ENCODE results near the gene MSI2. TPM values are rescaled to one million over a fixed set of nuclear protein-coding genes. Genes with fewer than 3 reads are reported as not detected.

MSI2 gene
- total RNA-seq, 2 experiments from 2014 or later, result 87.6 to 96.0 TPM

DNA sequence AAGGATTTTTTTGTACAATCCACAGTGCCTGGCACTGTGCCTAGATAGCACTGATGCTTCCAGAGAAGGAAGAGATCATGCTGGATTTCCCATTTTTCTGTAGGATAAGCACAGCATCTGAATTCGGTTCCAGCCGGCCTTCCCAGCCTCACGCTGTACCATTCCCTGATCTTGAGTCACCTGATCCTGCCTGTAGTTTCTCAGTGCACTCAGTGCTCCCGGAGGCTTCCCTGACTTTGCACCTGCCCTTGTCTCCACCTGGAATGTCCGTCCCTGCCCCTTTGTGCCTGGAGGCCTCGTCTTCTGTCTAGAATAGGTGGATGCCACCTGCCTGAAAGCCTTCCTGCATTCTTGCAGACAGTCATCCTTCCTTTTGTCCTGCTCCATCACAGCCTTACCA is 308.9 kb downstream of the MSI2 start:
- peak overlapping the region; percentile 23 for H3K27ac Mint-ChIP-seq

DNA sequence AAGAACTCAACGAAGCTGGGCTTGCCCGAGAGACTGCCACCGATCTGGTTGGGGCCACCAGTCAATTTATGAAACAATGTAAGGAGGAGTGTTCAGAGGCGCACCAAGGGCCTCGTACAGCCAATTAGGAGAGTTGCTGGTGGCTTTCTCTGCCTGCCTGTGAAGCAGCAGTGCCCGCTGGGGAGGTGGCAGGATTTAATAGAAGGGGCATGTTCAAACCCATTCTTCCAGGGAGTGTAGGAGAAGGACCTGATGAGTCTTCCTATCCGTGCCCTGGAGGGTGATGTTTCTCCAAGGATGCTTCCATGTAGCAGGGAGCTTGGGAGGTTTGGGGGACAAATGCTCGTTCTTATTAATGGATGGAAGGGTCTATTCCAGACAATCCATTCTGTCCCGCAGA is 310.4 kb downstream of the MSI2 start:
- Mint-ChIP-seq H3K4me1 (no peaks in the 10 kb centered on the region), H3K27me3 (no peaks in the 10 kb centered on the region), H3K27ac (no peak overlapping the region), H3K36me3 (ENCODE audit: low read depth) (no peaks in the 10 kb centered on the region), H3K9me3 (no peaks in the 10 kb centered on the region), H3K4me3 (no peak overlapping the region)
- ChIA-PET CTCF (interaction anchor here (0.6 kb wide), 1 partner anchor 447 kb away, joined by 3 read pairs; no protein-coding TSS in a partner anchor), POLR2A (no interaction called here)
- no peak for DNase-seq

More for the DNA sequence above, 308.9 kb downstream of the MSI2 start:
- DNase-seq, result no peak
- Mint-ChIP-seq H3K4me3 (no peak overlapping the region), H3K27me3 (no peaks in the 10 kb centered on the region), H3K36me3 (ENCODE audit: low read depth) (no peaks in the 10 kb centered on the region), H3K9me3 (no peaks in the 10 kb centered on the region), H3K4me1 (peaks cover 5% of the 10 kb centered on the region)
- ChIA-PET POLR2A (no interaction called here), CTCF (no interaction called here)

DNA sequence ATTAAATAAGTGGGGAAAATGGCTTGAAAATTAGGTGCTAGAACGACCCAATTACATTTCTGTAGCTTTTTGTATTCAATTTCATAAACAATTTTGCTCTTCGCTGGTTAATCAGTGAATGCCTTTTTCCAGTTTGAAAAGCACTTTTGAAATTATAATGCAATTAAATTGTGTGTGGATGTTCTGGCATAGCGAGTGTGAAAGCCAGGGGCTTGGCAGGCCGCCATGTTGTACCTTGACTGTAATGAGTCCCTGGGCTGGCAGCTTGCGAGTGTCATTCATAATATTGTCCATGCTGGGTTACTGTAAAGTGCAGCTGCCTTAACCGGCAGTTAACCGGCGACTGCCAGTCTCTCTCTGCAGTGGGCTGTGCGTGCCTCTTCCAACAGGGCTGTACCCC is 310.9 kb downstream of the MSI2 start:
- H3K27ac Mint-ChIP-seq, result no peak overlapping the region
- DNase-seq, result no peak
- H3K36me3 Mint-ChIP-seq (ENCODE audit: low read depth), result no peaks in the 10 kb centered on the region
- no peaks in the 10 kb centered on the region for H3K27me3 Mint-ChIP-seq
- no peaks in the 10 kb centered on the region for H3K9me3 Mint-ChIP-seq
- POLR2A ChIA-PET, result no interaction called here
- no peaks in the 10 kb centered on the region for H3K4me1 Mint-ChIP-seq
- no peak overlapping the region for H3K4me3 Mint-ChIP-seq
- CTCF ChIA-PET, result interaction anchor here (0.5 kb wide), 1 partner anchor 224 kb away, joined by 5 read pairs; no protein-coding TSS in a partner anchor

DNA sequence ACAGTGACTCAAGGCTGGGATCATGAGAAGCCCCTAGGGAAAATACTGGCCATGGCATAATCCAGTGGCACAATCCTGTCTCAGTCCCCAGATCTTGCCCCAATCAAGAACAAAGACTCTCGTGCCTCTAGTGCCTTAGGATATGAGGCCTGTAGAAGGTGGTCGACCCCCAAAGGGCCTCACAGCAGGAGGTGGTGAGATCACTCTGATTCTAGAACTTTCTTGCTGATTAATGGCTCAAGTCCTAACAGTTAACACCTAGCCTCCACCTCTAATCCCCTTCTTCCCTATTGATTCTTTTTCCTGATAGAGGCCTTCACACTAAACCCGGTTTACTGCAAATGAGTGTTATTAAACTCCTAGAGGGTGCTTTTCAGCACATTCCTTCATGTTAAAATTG is 312.0 kb downstream of the MSI2 start:
- H3K27ac Mint-ChIP-seq, result no peak overlapping the region
- no peaks in the 10 kb centered on the region for H3K4me1 Mint-ChIP-seq
- CTCF ChIA-PET, result interaction anchor here (1.6 kb wide), 1 partner anchor 15 kb away, joined by 4 read pairs; no protein-coding TSS in a partner anchor
- no peak for DNase-seq
- H3K27me3 Mint-ChIP-seq, result no peaks in the 10 kb centered on the region
- no peaks in the 10 kb centered on the region for H3K9me3 Mint-ChIP-seq
- no peak overlapping the region for H3K4me3 Mint-ChIP-seq
- POLR2A ChIA-PET, result no interaction called here
- H3K36me3 Mint-ChIP-seq (ENCODE audit: low read depth), result no peaks in the 10 kb centered on the region

DNA sequence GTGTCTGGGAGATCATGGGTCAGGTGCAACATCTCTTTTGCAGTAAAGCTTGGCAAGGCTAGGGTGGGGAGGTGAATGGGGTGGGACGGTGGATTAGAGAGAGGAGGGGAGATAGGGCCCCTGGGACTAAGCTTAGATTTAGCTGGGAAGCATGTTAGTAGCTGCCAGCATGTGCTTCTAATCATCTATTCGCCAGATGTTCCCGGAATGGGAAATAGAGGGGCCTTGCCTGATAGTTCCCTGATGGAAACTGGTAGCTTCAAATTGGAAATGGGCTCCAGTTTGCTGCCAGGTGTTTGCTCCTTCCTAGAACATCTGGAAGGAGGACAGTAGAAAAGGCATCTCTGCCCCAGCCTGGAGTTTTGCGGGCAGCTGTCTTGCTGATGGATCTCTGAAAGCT is 312.7 kb downstream of the MSI2 start:
- ChIA-PET CTCF (interaction anchor here (1.6 kb wide), 1 partner anchor 15 kb away, joined by 4 read pairs; no protein-coding TSS in a partner anchor), POLR2A (no interaction called here)
- Mint-ChIP-seq H3K36me3 (ENCODE audit: low read depth) (no peaks in the 10 kb centered on the region), H3K4me1 (no peaks in the 10 kb centered on the region), H3K27ac (no peak overlapping the region), H3K27me3 (no peaks in the 10 kb centered on the region), H3K4me3 (no peak overlapping the region), H3K9me3 (no peaks in the 10 kb centered on the region)
- no peak for DNase-seq

DNA sequence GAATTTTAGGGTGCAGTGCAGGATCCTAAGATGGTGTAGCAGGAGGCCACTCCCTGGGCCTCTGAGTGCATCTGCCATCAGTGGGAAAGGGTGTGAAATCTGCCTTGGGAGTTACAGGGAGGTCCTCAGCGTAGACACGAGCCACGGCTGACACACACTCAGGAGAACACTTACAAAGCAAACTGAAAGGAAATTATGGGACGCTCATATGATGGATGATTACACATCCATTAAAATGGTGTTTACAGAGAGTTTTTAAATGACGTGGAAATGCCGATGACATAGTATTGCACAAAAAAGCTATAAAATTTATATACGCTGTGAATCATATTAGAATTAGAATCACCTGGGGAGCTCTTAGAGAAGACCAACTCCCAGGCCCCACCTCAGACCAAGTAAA is 313.5 kb downstream of the MSI2 start:
- DNase-seq, result no peak
- CTCF ChIA-PET, result interaction anchor here (1.6 kb wide), 1 partner anchor 16 kb away, joined by 4 read pairs; no protein-coding TSS in a partner anchor
- H3K9me3 Mint-ChIP-seq, result no peaks in the 10 kb centered on the region
- H3K4me1 Mint-ChIP-seq, result no peaks in the 10 kb centered on the region
- no peak overlapping the region for H3K4me3 Mint-ChIP-seq
- H3K27ac Mint-ChIP-seq, result no peak overlapping the region
- no peaks in the 10 kb centered on the region for H3K36me3 Mint-ChIP-seq (ENCODE audit: low read depth)
- POLR2A ChIA-PET, result no interaction called here
- H3K27me3 Mint-ChIP-seq, result no peaks in the 10 kb centered on the region

DNA sequence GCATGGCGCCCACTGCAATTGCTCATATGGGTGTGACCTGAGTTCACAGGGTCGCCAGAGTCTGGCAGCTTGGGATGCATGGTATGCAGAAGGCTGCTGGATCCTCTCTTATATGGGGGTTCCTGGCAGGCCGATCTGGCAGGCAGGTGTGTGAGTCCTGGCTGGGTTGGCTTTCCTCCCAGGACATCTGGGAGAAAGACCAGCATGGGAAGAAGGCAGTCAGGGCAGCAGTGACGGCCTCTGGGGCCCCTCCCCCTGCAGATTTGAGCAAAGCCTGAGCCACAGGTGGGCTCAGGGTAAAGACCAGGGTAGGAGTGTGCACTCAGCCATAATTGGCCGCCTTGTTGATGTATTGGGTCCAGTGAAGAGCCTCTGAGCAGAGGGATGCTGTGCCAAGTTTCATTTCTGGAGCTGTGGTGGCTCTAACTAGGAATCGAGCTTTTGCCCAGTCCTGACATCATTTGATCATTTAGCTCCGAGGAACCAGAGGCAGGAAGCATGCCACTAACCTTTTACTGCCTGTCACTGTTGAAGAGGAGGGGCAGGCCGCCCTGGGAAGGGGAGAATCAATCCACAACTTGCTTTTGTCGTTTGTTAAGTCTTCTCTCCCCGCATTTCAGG is 314.5 kb downstream of the MSI2 start:
- DNase-seq, result no peak
- CTCF ChIA-PET, result interaction anchor here (1.2 kb wide), 1 partner anchor 15 kb away, joined by 3 read pairs; no protein-coding TSS in a partner anchor
- no peaks in the 10 kb centered on the region for H3K27me3 Mint-ChIP-seq
- no peak overlapping the region for H3K27ac Mint-ChIP-seq
- no peaks in the 10 kb centered on the region for H3K36me3 Mint-ChIP-seq (ENCODE audit: low read depth)
- POLR2A ChIA-PET, result no interaction called here
- H3K4me3 Mint-ChIP-seq, result no peak overlapping the region
- no peaks in the 10 kb centered on the region for H3K9me3 Mint-ChIP-seq
- H3K4me1 Mint-ChIP-seq, result no peaks in the 10 kb centered on the region

DNA sequence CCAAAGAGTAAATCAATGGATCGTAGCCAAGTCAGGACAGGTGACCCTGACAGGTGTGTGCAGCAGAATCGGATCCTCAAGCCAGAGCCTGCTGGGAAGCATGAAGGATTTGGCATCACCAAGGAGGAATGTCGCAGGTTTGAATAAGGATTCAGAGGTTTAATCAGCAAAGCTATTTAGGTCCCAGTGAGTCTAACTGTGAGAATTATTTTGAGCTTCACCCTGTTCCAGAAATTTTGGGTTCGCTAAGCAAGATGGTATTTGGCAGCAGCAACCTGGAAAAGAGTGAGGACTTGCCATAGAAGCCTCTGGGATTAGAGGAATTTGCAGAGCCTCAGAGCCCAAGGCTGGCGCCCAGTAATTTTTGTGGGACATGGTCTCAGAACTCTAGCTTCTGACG is 315.7 kb downstream of the MSI2 start:
- Mint-ChIP-seq H3K36me3 (ENCODE audit: low read depth) (no peaks in the 10 kb centered on the region), H3K4me3 (no peak overlapping the region), H3K4me1 (no peaks in the 10 kb centered on the region), H3K27ac (no peak overlapping the region), H3K9me3 (no peaks in the 10 kb centered on the region), H3K27me3 (no peaks in the 10 kb centered on the region)
- ChIA-PET CTCF (no interaction called here), POLR2A (interaction anchor here (0.5 kb wide), 1 partner anchor 1170 kb away, joined by 3 read pairs; no protein-coding TSS in a partner anchor)
- no peak for DNase-seq

DNA sequence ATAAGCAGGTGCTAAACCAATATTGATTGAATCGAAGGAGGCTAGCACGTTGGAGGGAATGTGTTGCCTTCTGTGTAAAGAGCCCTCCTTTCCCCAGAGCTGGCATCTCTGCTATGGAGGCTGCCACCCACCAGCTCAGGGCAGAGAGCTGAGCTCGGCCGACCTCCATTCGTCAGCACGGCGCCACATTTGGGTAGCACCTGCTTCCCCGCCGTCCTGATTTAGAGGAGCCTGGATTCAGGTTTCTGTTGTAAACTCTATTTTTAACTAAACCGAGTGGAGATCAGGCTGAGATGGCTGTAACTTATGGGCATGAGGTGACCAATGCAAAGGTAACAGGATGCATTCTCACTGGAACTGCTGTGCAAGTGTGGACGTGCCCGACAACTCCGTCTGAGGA is 316.3 kb downstream of the MSI2 start:
- POLR2A ChIA-PET, result interaction anchor here (0.5 kb wide), 1 partner anchor 1170 kb away, joined by 3 read pairs; no protein-coding TSS in a partner anchor
- no peak for DNase-seq
- CTCF ChIA-PET, result no interaction called here
- Mint-ChIP-seq H3K27ac (no peak overlapping the region), H3K9me3 (no peaks in the 10 kb centered on the region), H3K36me3 (ENCODE audit: low read depth) (no peaks in the 10 kb centered on the region), H3K4me1 (no peaks in the 10 kb centered on the region), H3K27me3 (no peaks in the 10 kb centered on the region), H3K4me3 (no peak overlapping the region)

DNA sequence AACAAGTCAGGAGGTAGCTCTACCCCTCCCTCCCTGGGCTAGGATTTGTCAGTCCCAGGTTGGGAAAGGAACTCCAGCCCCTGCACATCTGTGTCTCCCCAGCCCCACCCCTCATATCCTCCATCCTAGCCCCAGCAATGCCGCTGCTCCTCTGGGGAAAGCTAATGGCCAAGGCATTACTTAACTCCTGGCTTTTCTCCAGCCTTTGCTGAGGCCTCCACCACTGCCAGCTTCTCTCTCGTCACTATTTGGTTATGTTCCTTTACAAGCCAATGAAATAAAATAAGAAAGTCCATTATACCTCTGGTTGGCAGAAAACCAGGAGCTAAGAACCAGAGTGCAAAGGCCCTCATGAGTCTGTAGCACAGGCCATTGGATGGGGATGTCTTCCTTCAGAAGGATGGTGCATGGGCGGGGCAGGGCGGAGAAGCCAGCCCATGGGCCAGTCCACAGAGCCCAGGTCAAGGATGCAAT is 317.8 kb downstream of the MSI2 start:
- POLR2A ChIA-PET, result no interaction called here
- H3K27ac Mint-ChIP-seq, result no peak overlapping the region

DNA sequence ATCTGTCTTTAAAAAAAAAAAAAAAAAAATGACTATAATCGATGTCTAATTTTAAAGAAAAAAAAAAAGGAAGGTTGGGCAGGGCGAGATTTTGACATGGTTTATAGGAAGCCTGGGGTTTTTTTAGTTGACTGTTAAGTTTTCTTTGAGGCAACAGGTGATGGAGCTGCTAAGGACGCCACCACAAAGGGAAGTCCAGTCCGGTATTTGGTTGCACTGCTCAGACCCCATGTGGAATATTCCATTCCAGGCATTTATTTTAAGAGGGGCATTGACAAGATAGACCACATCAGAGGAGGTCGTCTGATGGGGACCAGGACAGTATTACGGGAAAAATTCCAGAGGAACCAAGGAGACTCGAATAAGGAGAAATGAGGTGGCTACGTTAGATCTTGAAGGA is 320.4 kb downstream of the MSI2 start:
- CTCF ChIA-PET, result interaction anchor here (0.6 to 0.7 kb wide), 2 partner anchors 299 to 306 kb away, joined by 4 to 5 read pairs; no protein-coding TSS in a partner anchor
- DNase-seq, result no peak
- Mint-ChIP-seq H3K4me1 (no peaks in the 10 kb centered on the region), H3K36me3 (ENCODE audit: low read depth) (no peaks in the 10 kb centered on the region), H3K4me3 (no peak overlapping the region), H3K27ac (peak overlapping the region; percentile 36), H3K9me3 (no peaks in the 10 kb centered on the region), H3K27me3 (no peaks in the 10 kb centered on the region)
- POLR2A ChIA-PET, result no interaction called here

More for the DNA sequence above, 317.8 kb downstream of the MSI2 start:
- CTCF ChIA-PET, result no interaction called here
- no peaks in the 10 kb centered on the region for H3K36me3 Mint-ChIP-seq (ENCODE audit: low read depth)
- H3K27me3 Mint-ChIP-seq, result no peaks in the 10 kb centered on the region
- H3K9me3 Mint-ChIP-seq, result no peaks in the 10 kb centered on the region
- H3K4me3 Mint-ChIP-seq, result no peak overlapping the region
- H3K4me1 Mint-ChIP-seq, result no peaks in the 10 kb centered on the region
- no peak for DNase-seq

DNA sequence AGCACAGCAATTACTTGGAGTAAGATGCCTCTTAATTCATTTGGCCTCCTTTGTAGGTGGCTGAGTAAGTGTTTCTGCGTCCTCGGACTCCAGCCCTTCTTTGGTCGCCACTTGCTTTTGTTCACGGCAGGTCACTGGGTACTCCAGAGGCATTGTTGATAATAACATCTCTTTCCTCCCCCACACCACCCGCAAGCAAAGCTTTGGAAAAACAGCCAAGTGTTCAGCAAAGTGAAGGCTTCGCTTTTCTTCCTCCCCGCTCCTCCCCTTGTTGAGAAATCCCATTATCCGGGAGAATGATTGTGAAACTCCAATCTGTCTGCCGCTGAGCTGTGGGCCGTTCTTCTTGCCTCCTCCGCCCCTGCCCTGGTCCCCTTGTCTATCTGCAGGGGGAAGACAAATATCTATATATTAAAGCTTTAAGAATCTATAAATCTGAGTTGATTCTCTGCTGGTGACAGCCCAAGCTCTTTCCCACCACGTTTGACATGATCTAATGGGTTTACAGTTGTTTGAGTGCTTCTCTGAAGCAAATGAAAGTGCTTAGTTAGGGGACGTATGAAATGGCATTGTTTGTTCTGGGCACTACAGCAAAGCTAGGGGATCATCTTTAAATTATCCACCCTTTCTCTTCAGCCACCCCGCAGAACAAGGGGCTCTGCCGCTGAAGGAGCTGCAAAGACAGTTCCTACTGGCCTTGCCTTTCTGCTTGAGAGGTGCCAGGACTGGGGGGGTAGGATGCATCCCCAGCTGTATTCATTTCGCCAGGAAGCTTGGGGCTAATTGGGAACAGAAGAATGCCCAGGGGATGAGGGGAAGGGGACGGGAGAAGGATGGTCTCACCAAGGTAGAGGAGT is 321.7 kb downstream of the MSI2 start:
- Mint-ChIP-seq H3K4me3 (no peak overlapping the region), H3K9me3 (no peaks in the 10 kb centered on the region), H3K27me3 (no peaks in the 10 kb centered on the region), H3K27ac (peak overlapping the region; percentile 33), H3K36me3 (ENCODE audit: low read depth) (no peaks in the 10 kb centered on the region), H3K4me1 (no peaks in the 10 kb centered on the region)
- POLR2A ChIA-PET, result no interaction called here
- DNase-seq, result no peak
- CTCF ChIA-PET, result interaction anchor here (1.2 kb wide), 1 partner anchor 12 kb away, joined by 4 read pairs; no protein-coding TSS in a partner anchor

DNA sequence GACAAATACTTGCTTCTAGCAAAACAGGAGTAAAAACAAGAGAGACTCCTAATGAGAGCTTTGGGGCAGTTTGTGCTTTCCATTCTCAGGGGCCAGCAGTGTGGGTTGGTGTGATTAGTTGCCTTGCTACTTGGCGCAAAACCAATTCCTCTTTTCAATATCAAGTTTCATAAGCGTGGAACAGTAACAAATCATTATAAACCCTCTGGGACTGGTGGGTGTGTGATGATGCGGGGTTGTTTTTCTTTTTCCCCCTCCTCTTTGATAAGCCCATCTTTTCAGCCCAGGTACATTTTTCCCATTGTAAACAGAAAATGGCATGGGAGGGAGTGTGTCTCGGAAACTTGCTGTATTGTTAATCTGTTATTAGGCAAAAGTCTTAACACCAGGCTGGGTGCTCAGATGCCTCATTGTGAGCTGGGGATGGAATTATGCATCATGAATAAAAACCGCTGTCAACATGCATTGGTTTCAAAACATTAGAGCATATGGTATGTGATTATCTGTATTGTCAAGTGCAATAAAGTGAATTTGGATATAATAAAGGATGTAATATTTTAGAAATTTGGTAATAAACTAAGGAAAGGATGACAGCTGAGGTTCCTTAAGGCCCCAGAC is 322.4 kb downstream of the MSI2 start:
- Mint-ChIP-seq H3K4me3 (no peak overlapping the region), H3K27me3 (no peaks in the 10 kb centered on the region), H3K27ac (no peak overlapping the region), H3K36me3 (ENCODE audit: low read depth) (no peaks in the 10 kb centered on the region), H3K9me3 (no peaks in the 10 kb centered on the region), H3K4me1 (no peaks in the 10 kb centered on the region)
- no peak for DNase-seq
- CTCF ChIA-PET, result no interaction called here
- POLR2A ChIA-PET, result no interaction called here
